Left kidney (tissue), 1 donor: ENCODE results near the gene DDX20. TPM values are rescaled to one million over a fixed set of nuclear protein-coding genes. Genes with fewer than 3 reads are reported as not detected.

Source experiments
- polyA plus RNA-seq: library from polyadenylated mRNA; unstranded; fragments of 120-200 nt; gene quantifications from one replicate; pipeline ENCODE4 v1.2.1, GENCODE V29; 2013; ENCODE audit not compliant: insufficient read length

Gene DDX20
- polyA plus RNA-seq, 1 donor, result 26.7 TPM

Other genes starting within 250 kb of the DDX20 start
- 75.9 TPM for gene RAP1A, start 136.1 kb upstream of the DDX20 start, polyA plus RNA-seq
- 2.2 TPM for gene INKA2, start 16.5 kb upstream of the DDX20 start, polyA plus RNA-seq
- gene KCND3, start 233.8 kb downstream of the DDX20 start, polyA plus RNA-seq, result 1.8 TPM